Thyroid gland (tissue), 4 donors: ENCODE measurements around the gene BTN1A1.

Experiments used
- CTCF ChIP-seq, 6 experiments: fragments of 200-600 bp in 3 of 6; fragments of 450-650 bp in 3 of 6; sonication (generic) in 3 of 6; IDR thresholded peaks; one replicate each; pipeline ENCODE4 v1.5.1; 2016 to 2019; ENCODE audit warnings: antibody characterized with exemption in 6 of 6, mild to moderate bottlenecking in 2 of 6, inconsistent platforms in 1 of 6, moderate library complexity in 1 of 6
- POLR2A ChIP-seq, 2 donors: fragments of 450-650 bp; IDR thresholded peaks; one replicate each; pipeline ENCODE4 v1.6.1; 2017; ENCODE audit warnings: antibody characterized with exemption in 2 of 2, mild to moderate bottlenecking in 2 of 2, moderate library complexity in 1 of 2

DNA sequence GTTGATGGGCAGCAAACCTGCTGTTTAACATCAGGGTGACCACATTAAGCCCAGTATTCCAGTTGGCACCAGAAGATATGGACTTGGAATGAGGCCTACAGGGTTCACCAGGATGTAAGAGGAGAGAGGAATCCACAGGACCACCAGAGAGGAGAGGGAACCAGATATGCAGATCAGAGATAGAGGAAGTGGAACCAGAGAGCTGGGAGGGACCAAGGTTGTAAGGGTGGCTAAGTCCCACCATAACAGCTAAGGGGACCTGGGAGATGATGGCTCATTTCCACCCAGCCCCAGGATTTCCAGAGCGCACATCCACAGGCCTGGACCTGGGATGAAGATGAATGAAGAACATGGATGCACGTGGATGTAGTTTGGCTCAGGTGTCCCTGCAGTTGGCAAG is 31.3 kb upstream of the BTN1A1 start:
- TF ChIP-seq CTCF (IDR thresholded peaks at IDR 0.05), result no peak
- no peak for TF ChIP-seq POLR2A (IDR thresholded peaks at IDR 0.05)
